GM12878 (cell line): Measurements from ENCODE around the gene SRSF9. TPM values are rescaled to one million over a fixed set of nuclear protein-coding genes. Genes with fewer than 3 reads are reported as not detected.

Experiments used
- ATAC-seq: fragments of 200-7000 bp; cut with Tn5 transposase; 3 replicates; pipeline ENCODE4 v1.9.1; 2020; ENCODE audit warnings: mild to moderate bottlenecking, moderate library complexity
- BruUV-seq: library from RNA; stranded (reverse); fragments of 400-500 nt; replicated peaks from 2 replicates; lab custom pipeline; 2021; lab: Mats Ljungman, UMichigan
- CTCF ChIA-PET: fragments of 300-600 bp; sonication (Branson Sonifier 250); formaldehyde crosslinking; extraction: SDS; loops from one replicate; lab custom pipeline; 2021; ENCODE audit warnings: inconsistent platforms; lab: Yijun Ruan, JAX
- POLR2A ChIA-PET: fragments of 350-600 bp; formaldehyde crosslinking; extraction: SDS; loops from one replicate; lab custom pipeline; 2021; ENCODE audit warnings: inconsistent platforms; lab: Charles Lee
- RAD21 ChIA-PET: fragments of 300-600 bp; sonication (Branson Sonifier 250); formaldehyde crosslinking; loops from one replicate; lab custom pipeline; 2023; ENCODE audit warnings: antibody characterized with exemption; ENCODE audit not compliant: unreplicated experiment; lab: Charles Lee
- SMC1A ChIA-PET: fragments of 300-600 bp; sonication (Branson Sonifier 250); formaldehyde crosslinking; loops from one replicate; lab custom pipeline; 2023; ENCODE audit not compliant: unreplicated experiment, uncharacterized antibody; lab: Charles Lee
- DNase-seq: peaks from one replicate; pipeline ENCODE4 v3.0.0-alpha.2; 2011; ENCODE audit warnings: low read depth, low spot score
- FAIRE-seq: peaks from 3 replicates; lab custom pipeline; 2011; peaks lifted over from hg19 to GRCh38; lab: Jason Lieb, UNC
- H2AFZ ChIP-seq: 2 replicates; pipeline ENCODE4 v1.6.0; 2011; ENCODE audit warnings: low read depth, low read length, control low read depth; ENCODE audit not compliant: control insufficient read depth
- H3K27ac ChIP-seq: 2 replicates; pipeline ENCODE4 v1.5.1; 2011; ENCODE audit warnings: control low read depth; ENCODE audit not compliant: control insufficient read depth, insufficient read depth
- H3K27me3 ChIP-seq, 2 experiments: replicated peaks in 1 of 2; 2 replicates each; pipeline versions ENCODE4 v1.6.0 to v1.6.1; 2011; ENCODE audit warnings: low read length in 1 of 2; ENCODE audit not compliant: control insufficient read depth in 2 of 2, insufficient read depth in 2 of 2
- H3K36me3 ChIP-seq, 2 experiments: 2 replicates each; pipeline ENCODE4 v1.5.1; 2011; ENCODE audit warnings: low read length in 1 of 2; ENCODE audit not compliant: control insufficient read depth in 2 of 2, insufficient read depth in 2 of 2
- H3K4me1 ChIP-seq: 2 replicates; pipeline ENCODE4 v1.6.1; 2011; ENCODE audit warnings: mild to moderate bottlenecking, low read length, moderate library complexity, mixed read lengths; ENCODE audit not compliant: control insufficient read depth, insufficient read depth
- H3K4me2 ChIP-seq: 2 replicates; pipeline ENCODE4 v1.6.0; 2011; ENCODE audit warnings: control low read depth; ENCODE audit not compliant: control insufficient read depth, insufficient read depth
- H3K4me3 ChIP-seq: fragments of 200-600 bp; sonication (generic); 2 replicates; pipeline ENCODE4 v1.5.1; 2016
- H3K79me2 ChIP-seq: 2 replicates; pipeline ENCODE4 v1.6.0; 2011; ENCODE audit warnings: low read length; ENCODE audit not compliant: control insufficient read depth, insufficient read depth
- H3K9ac ChIP-seq: 2 replicates; pipeline ENCODE4 v1.8.0; 2011; ENCODE audit warnings: low read length, control low read depth, mixed read lengths; ENCODE audit not compliant: control insufficient read depth, insufficient read depth
- H3K9me3 ChIP-seq: replicated peaks from 3 replicates; pipeline ENCODE4 v1.5.1; 2011; ENCODE audit warnings: mild to moderate bottlenecking, low read length; ENCODE audit not compliant: control insufficient read depth, insufficient read depth
- H4K20me1 ChIP-seq: 2 replicates; pipeline ENCODE4 v1.6.0; 2011; ENCODE audit not compliant: control insufficient read depth, insufficient read depth
- BRCA1 ChIP-seq: IDR thresholded peaks from 2 replicates; pipeline ENCODE4 v1.6.1; 2011; ENCODE audit warnings: low read depth, low read length, improper control_type of control experiment
- CEBPB ChIP-seq, 2 experiments: fragments of 150-350 bp in 1 of 2; IDR thresholded peaks; 2 replicates each; pipeline ENCODE4 v1.6.1; 2012 to 2014; ENCODE audit warnings: low read depth in 2 of 2, low read length in 2 of 2, borderline replicate concordance in 1 of 2, inconsistent platforms in 1 of 2
- DPF2 ChIP-seq: fragments of 450-650 bp; IDR thresholded peaks from 2 replicates; pipeline ENCODE4 v1.6.1; 2017; ENCODE audit warnings: mild to moderate bottlenecking
- IKZF2 ChIP-seq, 2 experiments: fragments of 450-650 bp; IDR thresholded peaks; 2 replicates each; pipeline ENCODE4 v1.6.1; 2017; ENCODE audit warnings: mild to moderate bottlenecking in 2 of 2, moderate library complexity in 2 of 2
- NFYB ChIP-seq: IDR thresholded peaks from 2 replicates; pipeline ENCODE4 v1.6.1; 2011; ENCODE audit warnings: low read depth, mild to moderate bottlenecking, low read length, improper control_type of control experiment, moderate library complexity; ENCODE audit not compliant: insufficient read depth
- NRF1 ChIP-seq: conservative IDR thresholded peaks from 2 replicates; pipeline ENCODE4 v1.6.1; 2011; ENCODE audit warnings: mild to moderate bottlenecking, low read depth, low read length, improper control_type of control experiment
- POU2F2 ChIP-seq: IDR thresholded peaks from 3 replicates; pipeline ENCODE4 v1.6.1; 2011; ENCODE audit warnings: low read depth, mild to moderate bottlenecking, low read length, borderline replicate concordance
- SMC3 ChIP-seq: IDR thresholded peaks from 2 replicates; pipeline ENCODE4 v1.6.1; 2011; ENCODE audit warnings: low read length, improper control_type of control experiment, borderline replicate concordance
- SPI1 ChIP-seq: IDR thresholded peaks from 2 replicates; pipeline ENCODE4 v1.6.1; 2011; ENCODE audit warnings: low read depth, mild to moderate bottlenecking, low read length, moderate library complexity, borderline replicate concordance; ENCODE audit not compliant: insufficient read depth
- STAT1 ChIP-seq: fragments of 450-650 bp; conservative IDR thresholded peaks from 2 replicates; pipeline ENCODE4 v1.6.1; 2014; ENCODE audit warnings: antibody characterized with exemption, mild to moderate bottlenecking
- STAT3 ChIP-seq: IDR thresholded peaks from 2 replicates; pipeline ENCODE4 v1.6.1; 2011; ENCODE audit warnings: low read depth, low read length, improper control_type of control experiment
- SUPT20H ChIP-seq: IDR thresholded peaks from 2 replicates; pipeline ENCODE4 v1.6.1; 2011; ENCODE audit warnings: low read depth, mild to moderate bottlenecking, low read length, moderate library complexity, borderline replicate concordance; ENCODE audit not compliant: control insufficient read depth
- TCF12 ChIP-seq: IDR thresholded peaks from 2 replicates; pipeline ENCODE4 v1.6.1; 2011; ENCODE audit warnings: low read depth, mild to moderate bottlenecking, low read length
- ZNF384 ChIP-seq: IDR thresholded peaks from 2 replicates; pipeline ENCODE4 v1.6.1; 2012; ENCODE audit warnings: low read depth, mild to moderate bottlenecking, low read length, improper control_type of control experiment, borderline replicate concordance
- WGBS: methylation state at CpG from one replicate; pipeline ENCODE4 v1.1.6; 2016; ENCODE audit warnings: low lambda C conversion rate; ENCODE audit not compliant: insufficient replicate concordance, insufficient coverage; ENCODE audit errors: missing lambda C conversion rate; 5-methylcytosine and 5-hydroxymethylcytosine counted together
- in situ Hi-C: fragments of 300-500 bp; cut with MboI; formaldehyde crosslinking; loops from 9 replicates; pipeline ENCODE4 v1.14.3; 2018; ENCODE audit warnings: mixed read lengths
- intact Hi-C: fragments of 100-400 bp; cut with micrococcal nuclease; formaldehyde crosslinking; loops from one replicate; pipeline ENCODE4 v1.14.2; 2022; ENCODE audit not compliant: unreplicated experiment
- polyA plus RNA-seq, 11 experiments: library from polyadenylated mRNA; depleted of rRNA in 4 of 11; unstranded in 6 of 11; stranded (reverse) in 5 of 11; fragments of >200 nt; fragmentation: Nextera tagmentation in 4 of 11; fragmentation: Illumina TruSeq in 1 of 11; extraction: Ambion mirVana in 4 of 11; extraction: Trizol in 1 of 11; gene quantifications; 1 replicate in 1 of 11; 2 replicates in 10 of 11; pipeline versions ENCODE4 v1.2.1 to v1.2.3, GENCODE V29; 2011 to 2016; ENCODE audit warnings: inconsistent platforms in 2 of 11, missing spikeins in 2 of 11, low read depth in 1 of 11
- total RNA-seq, 4 experiments: library from RNA; depleted of rRNA in 3 of 4; stranded (reverse); fragments of >200 nt in 3 of 4; fragmentation: Illumina TruSeq in 1 of 4; extraction: Trizol in 1 of 4; gene quantifications; 2 replicates each; pipeline versions ENCODE4 v1.2.1 to v1.2.3, GENCODE V29; 2013 to 2021

Gene SRSF9
- total and polyA plus RNA-seq, 10 of the 15 experiments (the other 5 are each of a cell fraction or from before 2014, with no cell fraction given): 56.2 to 510 (median 186) TPM

GRCh38 chr12:120437735-120438494 lies 31.6 kb downstream of the SRSF9 start, which contains the start of gene COX6A1 (continued):
- TF ChIP-seq BRCA1: no peak
- no peak for TF ChIP-seq DPF2
- 0 out of 3 replicates have a peak, but pooled peaks have one; percentile 27 for TF ChIP-seq POU2F2
- TF ChIP-seq STAT1: no peak
- TF ChIP-seq TCF12: peak; percentile 24; the same call in 1 of the 2 replicates
- peak; percentile 98 for TF ChIP-seq NRF1
- TF ChIP-seq SUPT20H: no peak
- no peak for TF ChIP-seq IKZF2 (IDR thresholded peaks at IDR 0.05)
- TF ChIP-seq NFYB: peak; percentile 64; the same call in 1 of the 2 replicates
- TF ChIP-seq STAT3: no peak

- FAIRE-seq: no peak
- intact Hi-C loops: no loop called here
- TF ChIP-seq SPI1: peak; percentile 50; the same call in 1 of the 2 replicates
- TF ChIP-seq CEBPB (IDR thresholded peaks at IDR 0.05; ENCODE audit: borderline replicate concordance in 1 of 2, low read depth in 2 of 2, low read length in 2 of 2): no peak
- no peak for TF ChIP-seq SMC3
- TF ChIP-seq ZNF384: no peak
Observed at GRCh38 chr12:120432772-120433525, 36.6 kb downstream of the SRSF9 start.

More at GRCh38 chr12:120432772-120433525, 36.6 kb downstream of the SRSF9 start:
- CTCF ChIA-PET: interaction anchor here (0.6 to 2.4 kb wide), 4 partner anchors 77 to 108 kb away, joined by 3 to 7 read pairs (median 4); no protein-coding TSS in a partner anchor
- no TSS peak for BruUV-seq
- Histone ChIP-seq H3K4me1 (no peaks in the 10 kb centered on the region), H3K4me3 (no peak overlapping the region), H3K9me3 (no peaks in the 10 kb centered on the region), H3K79me2 (peaks cover 3% of the 10 kb centered on the region), H3K27me3 (no peaks in the 10 kb centered on the region), H2AFZ (no peak overlapping the region), H3K9ac (no peak overlapping the region), H3K36me3 (no peaks in the 10 kb centered on the region), H4K20me1 (no peaks in the 10 kb centered on the region), H3K27ac (no peak overlapping the region), H3K4me2 (no peak overlapping the region)
- WGBS: 5% methylated on average over 10 of the region's 10 CpGs
- ATAC-seq (no peak), DNase-seq (no peak)
- in situ Hi-C loops: loop anchor here (5.0 to 10.0 kb wide), 2 partner anchors 76 to 108 kb away; partner anchors contain the start of gene PLA2G1B
- POLR2A ChIA-PET: interaction anchor here (0.5 to 0.9 kb wide), 2 partner anchors 11 to 14 kb away, joined by 3 to 4 read pairs; no protein-coding TSS in a partner anchor
- SMC1A ChIA-PET: interaction anchor here (1.1 kb wide), 1 partner anchor 193 kb away, joined by 3 read pairs; no protein-coding TSS in a partner anchor
- RAD21 ChIA-PET: no interaction called here
